Keratinocyte (primary cell): Measurements from ENCODE around the gene RAB35. TPM values are rescaled to one million over a fixed set of nuclear protein-coding genes. Genes with fewer than 3 reads are reported as not detected.

ENCODE experiments used
- DNase-seq: peaks from one replicate; pipeline ENCODE4 v3.0.0-alpha.2; 2011; ENCODE audit warnings: low read depth, missing footprints, low spot score
- FAIRE-seq: peaks from 2 replicates; lab custom pipeline; 2011; peaks lifted over from hg19 to GRCh38; lab: Jason Lieb, UNC
- H2AFZ ChIP-seq: 2 replicates; pipeline ENCODE4 v1.6.0; 2012; ENCODE audit warnings: low read length, control low read depth, inconsistent platforms; ENCODE audit not compliant: control insufficient read depth
- H3K27ac ChIP-seq: 2 replicates; pipeline ENCODE4 v1.5.1; 2011; ENCODE audit warnings: low read length; ENCODE audit not compliant: control insufficient read depth, insufficient read depth
- H3K27me3 ChIP-seq: 3 replicates; pipeline ENCODE4 v1.6.0; 2011; ENCODE audit warnings: low read length; ENCODE audit not compliant: control insufficient read depth, insufficient read depth; ENCODE audit errors: extremely low read depth
- H3K36me3 ChIP-seq, 2 experiments: 2 replicates in 1 of 2; 3 replicates in 1 of 2; pipeline ENCODE4 v1.5.1; 2011; ENCODE audit warnings: low read length in 2 of 2, mild to moderate bottlenecking in 1 of 2; ENCODE audit not compliant: control insufficient read depth in 2 of 2, insufficient read depth in 2 of 2; ENCODE audit errors: extremely low read depth in 1 of 2
- H3K4me1 ChIP-seq: 3 replicates; pipeline ENCODE4 v1.5.1; 2011; ENCODE audit warnings: low read length; ENCODE audit not compliant: control insufficient read depth, insufficient read depth; ENCODE audit errors: extremely low read depth
- H3K4me2 ChIP-seq: 3 replicates; pipeline ENCODE4 v1.6.0; 2011; ENCODE audit warnings: low read depth, low read length; ENCODE audit not compliant: control insufficient read depth, insufficient read depth; ENCODE audit errors: extremely low read depth
- H3K4me3 ChIP-seq, 3 experiments: fragments of 200-600 bp in 1 of 3; sonication (generic) in 1 of 3; 2 replicates in 2 of 3; 3 replicates in 1 of 3; pipeline ENCODE4 v1.5.1; 2011 to 2016; ENCODE audit warnings: low read length in 3 of 3, mild to moderate bottlenecking in 3 of 3, control low read depth in 2 of 3, inconsistent platforms in 1 of 3, low read depth in 1 of 3, mixed read lengths in 1 of 3, mixed run types in 1 of 3, moderate library complexity in 1 of 3; ENCODE audit not compliant: control insufficient read depth in 2 of 3, insufficient read depth in 2 of 3; ENCODE audit errors: extremely low read depth in 1 of 3
- H3K79me2 ChIP-seq: 2 replicates; pipeline ENCODE4 v1.6.0; 2012; ENCODE audit warnings: low read length; ENCODE audit not compliant: control insufficient read depth, insufficient read depth
- H3K9ac ChIP-seq: 3 replicates; pipeline ENCODE4 v1.6.0; 2011; ENCODE audit warnings: low read length; ENCODE audit not compliant: control insufficient read depth, insufficient read depth; ENCODE audit errors: extremely low read depth
- H3K9me1 ChIP-seq: 3 replicates; pipeline ENCODE4 v1.6.0; 2011; ENCODE audit warnings: low read length; ENCODE audit not compliant: control insufficient read depth, insufficient read depth; ENCODE audit errors: extremely low read depth
- H3K9me3 ChIP-seq: 2 replicates; pipeline ENCODE4 v1.5.1; 2012; ENCODE audit warnings: low read depth, low read length; ENCODE audit not compliant: control insufficient read depth
- H4K20me1 ChIP-seq: 3 replicates; pipeline ENCODE4 v1.6.0; 2011; ENCODE audit warnings: low read length; ENCODE audit not compliant: control insufficient read depth, insufficient read depth; ENCODE audit errors: extremely low read depth
- EZH2 ChIP-seq: IDR thresholded peaks from one replicate; pipeline ENCODE4 v1.6.1; 2012; ENCODE audit warnings: inconsistent platforms, mild to moderate bottlenecking, low read length, moderate library complexity
- dilution Hi-C: fragments of 300-500 bp; cut with MboI; formaldehyde crosslinking; loops from one replicate; pipeline ENCODE4 v1.7.0; 2020; ENCODE audit warnings: low sequenced_read_pairs; ENCODE audit not compliant: extremely low pct_ligation_motif_present
- polyA plus RNA-seq, 5 experiments: library from polyadenylated mRNA; depleted of rRNA in 3 of 5; stranded (reverse) in 3 of 5; stranded (forward) in 1 of 5; unstranded in 1 of 5; fragments of >200 nt; gene quantifications; 1 replicate in 1 of 5; 2 replicates in 3 of 5; 3 replicates in 1 of 5; pipeline versions ENCODE4 v1.2.1 to v1.2.3, GENCODE V29; 2011 to 2012; ENCODE audit warnings: missing spikeins in 2 of 5, low read depth in 1 of 5, low replicate concordance in 1 of 5
- TF ChIP-seq, protein P1 (sequence below), 3 experiments: IDR thresholded peaks in 1 of 3; conservative IDR thresholded peaks in 1 of 3; optimal IDR thresholded peaks in 1 of 3; 2 replicates in 2 of 3; 3 replicates in 1 of 3; pipeline versions ENCODE3 to v1.5.1; 2011; ENCODE audit warnings: low read length in 3 of 3, mild to moderate bottlenecking in 3 of 3, moderate library complexity in 2 of 3, control low read depth in 1 of 3, inconsistent platforms in 1 of 3; ENCODE audit not compliant: insufficient read depth in 2 of 3; ENCODE audit errors: extremely low read depth in 1 of 3

Gene RAB35
- polyA plus RNA-seq, 1 donor (not counting 4 experiments of a cell fraction or from before 2014, with no cell fraction given): 68.4 TPM

DNA sequence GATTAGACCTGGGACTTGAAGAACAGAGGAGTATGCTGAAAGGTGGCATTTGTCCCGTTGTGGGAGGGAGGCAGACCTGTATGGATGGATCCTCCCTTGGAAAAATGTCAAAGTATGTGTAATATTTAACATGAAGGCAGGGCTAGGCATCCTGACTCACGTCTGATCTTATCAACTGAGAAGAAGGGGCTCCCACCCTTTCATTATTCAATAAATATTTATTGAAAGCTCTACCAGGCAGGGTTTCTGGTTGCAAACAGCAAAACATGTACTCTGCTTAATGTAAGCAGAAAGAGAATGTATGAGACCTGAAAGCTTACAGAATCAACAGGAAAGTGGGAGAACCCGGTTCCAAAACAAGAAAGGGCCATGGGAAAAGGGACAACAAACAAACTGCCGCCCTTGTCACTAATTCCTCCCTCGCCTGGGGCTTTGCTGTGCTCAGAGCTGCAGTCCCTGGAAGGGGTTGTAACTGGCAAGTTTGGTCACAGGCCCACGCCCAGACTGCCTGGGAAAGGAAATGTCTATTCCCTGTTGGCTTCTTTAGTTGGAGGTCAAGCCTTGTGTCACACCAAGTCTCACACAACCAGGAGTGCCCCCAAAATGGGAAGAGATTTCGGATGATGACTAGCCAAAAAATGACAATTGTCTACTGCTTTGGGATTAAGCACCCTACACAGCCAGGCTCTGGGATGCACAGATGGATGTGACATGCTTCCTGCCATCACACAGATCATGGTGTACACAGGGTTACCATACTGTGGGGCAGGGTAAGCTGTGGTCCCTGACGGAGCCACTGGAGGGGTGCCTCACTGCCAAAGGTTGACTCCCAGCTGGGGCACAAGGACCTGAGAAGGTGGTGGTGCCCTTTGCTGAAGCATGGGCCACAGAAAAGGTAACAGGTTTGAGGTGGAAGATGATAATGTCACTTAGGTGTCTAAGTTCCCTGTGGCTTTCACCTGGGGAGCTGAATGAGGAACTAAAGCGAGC is 36.8 kb downstream of the RAB35 start:
- Histone ChIP-seq H3K27me3 (no peaks in the 10 kb centered on the region), H3K36me3 (no peaks in the 10 kb centered on the region), H3K9me1 (no peaks in the 10 kb centered on the region), H3K79me2 (no peaks in the 10 kb centered on the region), H2AFZ (peak overlapping the region; percentile 32), H3K4me3 (peak overlapping the region in 1 of 3 experiments; percentile 11), H3K4me2 (peak overlapping the region; percentile 76), H3K4me1 (peaks cover 18% of the 10 kb centered on the region), H3K9me3 (no peaks in the 10 kb centered on the region), H4K20me1 (no peaks in the 10 kb centered on the region), H3K9ac (no peak overlapping the region), H3K27ac (peak overlapping the region; percentile 58)
- peak; percentile 88 for FAIRE-seq
- TF ChIP-seq, protein P1, sequence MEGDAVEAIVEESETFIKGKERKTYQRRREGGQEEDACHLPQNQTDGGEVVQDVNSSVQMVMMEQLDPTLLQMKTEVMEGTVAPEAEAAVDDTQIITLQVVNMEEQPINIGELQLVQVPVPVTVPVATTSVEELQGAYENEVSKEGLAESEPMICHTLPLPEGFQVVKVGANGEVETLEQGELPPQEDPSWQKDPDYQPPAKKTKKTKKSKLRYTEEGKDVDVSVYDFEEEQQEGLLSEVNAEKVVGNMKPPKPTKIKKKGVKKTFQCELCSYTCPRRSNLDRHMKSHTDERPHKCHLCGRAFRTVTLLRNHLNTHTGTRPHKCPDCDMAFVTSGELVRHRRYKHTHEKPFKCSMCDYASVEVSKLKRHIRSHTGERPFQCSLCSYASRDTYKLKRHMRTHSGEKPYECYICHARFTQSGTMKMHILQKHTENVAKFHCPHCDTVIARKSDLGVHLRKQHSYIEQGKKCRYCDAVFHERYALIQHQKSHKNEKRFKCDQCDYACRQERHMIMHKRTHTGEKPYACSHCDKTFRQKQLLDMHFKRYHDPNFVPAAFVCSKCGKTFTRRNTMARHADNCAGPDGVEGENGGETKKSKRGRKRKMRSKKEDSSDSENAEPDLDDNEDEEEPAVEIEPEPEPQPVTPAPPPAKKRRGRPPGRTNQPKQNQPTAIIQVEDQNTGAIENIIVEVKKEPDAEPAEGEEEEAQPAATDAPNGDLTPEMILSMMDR (optimal IDR thresholded peaks at IDR 0.05 in 1 of 3, IDR thresholded peaks at IDR 0.05 in 1 of 3, conservative IDR thresholded peaks at IDR 0.05 in 1 of 3; ENCODE audit: extremely low read depth in 1 of 3, insufficient read depth in 2 of 3, low read length in 3 of 3): no peak
- TF ChIP-seq EZH2: no peak
- DNase-seq: peak; percentile 59
- dilution Hi-C loops: no loop called here

DNA sequence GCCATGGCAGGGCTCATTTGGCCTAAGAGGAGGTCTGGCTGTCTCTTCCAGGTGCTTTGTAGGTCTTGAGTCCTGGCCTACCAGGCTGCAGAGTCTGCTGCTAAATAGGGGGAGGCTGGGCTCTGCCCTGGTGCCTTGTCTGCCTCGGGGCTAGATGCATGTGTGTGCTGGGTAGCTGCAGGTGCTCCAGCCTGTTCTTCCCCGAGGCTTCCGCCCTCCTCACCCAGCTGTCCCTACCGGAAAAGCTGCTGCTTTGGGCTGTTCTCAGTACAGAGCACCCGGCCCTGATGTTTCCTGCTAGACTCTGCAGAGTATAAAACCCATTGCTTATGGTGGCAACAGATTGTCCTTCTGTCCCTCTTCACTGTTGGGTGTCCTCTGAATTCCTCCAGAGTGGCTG is 37.7 kb downstream of the RAB35 start:
- no peak for DNase-seq
- no peaks in the 10 kb centered on the region for H4K20me1 ChIP-seq
- peak overlapping the region; percentile 32 for H2AFZ ChIP-seq
- H3K79me2 ChIP-seq: no peaks in the 10 kb centered on the region
- peak overlapping the region; percentile 76 for H3K4me2 ChIP-seq
- H3K9ac ChIP-seq: peak overlapping the region; percentile 26
- dilution Hi-C loops: no loop called here
- no peaks in the 10 kb centered on the region for H3K9me3 ChIP-seq
- no peaks in the 10 kb centered on the region for H3K9me1 ChIP-seq
- H3K27me3 ChIP-seq: no peaks in the 10 kb centered on the region
- H3K27ac ChIP-seq: peak overlapping the region; percentile 58
- TF ChIP-seq EZH2: no peak
- peaks cover 18% of the 10 kb centered on the region for H3K4me1 ChIP-seq
- peak; percentile 13 for FAIRE-seq
- H3K4me3 ChIP-seq: peak overlapping the region in 1 of 3 experiments; percentile 11
- no peaks in the 10 kb centered on the region for H3K36me3 ChIP-seq
